ENCODE measurements around the gene TRIM69.
"Not testable (repeated sequence)": the region's sequence is repeated elsewhere in the genome, so short reads cannot be mapped to it uniquely, and the experiment has no call there.

Gene TRIM69, protein sequence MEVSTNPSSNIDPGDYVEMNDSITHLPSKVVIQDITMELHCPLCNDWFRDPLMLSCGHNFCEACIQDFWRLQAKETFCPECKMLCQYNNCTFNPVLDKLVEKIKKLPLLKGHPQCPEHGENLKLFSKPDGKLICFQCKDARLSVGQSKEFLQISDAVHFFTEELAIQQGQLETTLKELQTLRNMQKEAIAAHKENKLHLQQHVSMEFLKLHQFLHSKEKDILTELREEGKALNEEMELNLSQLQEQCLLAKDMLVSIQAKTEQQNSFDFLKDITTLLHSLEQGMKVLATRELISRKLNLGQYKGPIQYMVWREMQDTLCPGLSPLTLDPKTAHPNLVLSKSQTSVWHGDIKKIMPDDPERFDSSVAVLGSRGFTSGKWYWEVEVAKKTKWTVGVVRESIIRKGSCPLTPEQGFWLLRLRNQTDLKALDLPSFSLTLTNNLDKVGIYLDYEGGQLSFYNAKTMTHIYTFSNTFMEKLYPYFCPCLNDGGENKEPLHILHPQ

GRCh38 chr15:44736181-44736765 lies at the start of gene TRIM69:
Gene TRIM69 (plus strand): TSS chr15:44736528. CDS start chr15:44736705, 177 bp downstream.
- no peak for DNase-seq

DNA sequence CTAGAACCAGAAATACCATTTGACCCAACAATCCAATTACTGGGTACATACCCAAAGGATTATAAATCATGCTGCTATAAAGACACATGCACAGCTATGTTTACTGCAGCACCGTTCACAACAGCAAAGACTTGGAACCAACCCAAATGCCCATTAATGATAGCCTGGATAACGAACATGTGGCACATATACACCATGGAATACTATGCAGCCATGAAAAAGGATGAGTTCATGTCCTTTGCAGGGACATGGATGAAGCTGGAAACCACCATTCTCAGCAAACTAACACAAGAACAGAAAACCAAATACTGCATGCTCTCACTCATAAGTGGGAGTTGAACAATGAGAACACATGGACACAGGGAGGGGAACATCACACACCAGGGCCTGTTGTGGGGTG lies 47.0 kb upstream of the TRIM69 start:
- not testable (repeated sequence) for DNase-seq

DNA sequence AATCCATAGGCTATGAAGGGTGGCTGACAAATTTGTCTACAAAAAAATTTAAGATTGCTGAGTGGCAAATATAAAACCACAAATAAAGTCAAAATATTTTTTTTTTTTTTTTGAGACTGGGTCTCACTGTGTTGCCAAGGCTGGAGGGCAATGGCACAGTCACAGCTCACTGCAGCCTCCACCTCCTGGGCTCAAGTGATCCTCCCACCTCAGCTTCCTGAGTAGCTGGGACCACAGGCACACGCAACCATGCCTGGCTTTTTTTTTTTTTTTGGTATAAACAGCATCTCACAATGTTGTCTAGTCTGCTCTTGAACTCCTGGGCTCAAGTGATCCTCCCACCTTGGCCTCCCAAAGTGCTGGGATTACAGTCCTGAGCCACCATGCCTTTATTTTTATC lies 46.1 kb upstream of the TRIM69 start:
- not testable (repeated sequence) for DNase-seq

DNA sequence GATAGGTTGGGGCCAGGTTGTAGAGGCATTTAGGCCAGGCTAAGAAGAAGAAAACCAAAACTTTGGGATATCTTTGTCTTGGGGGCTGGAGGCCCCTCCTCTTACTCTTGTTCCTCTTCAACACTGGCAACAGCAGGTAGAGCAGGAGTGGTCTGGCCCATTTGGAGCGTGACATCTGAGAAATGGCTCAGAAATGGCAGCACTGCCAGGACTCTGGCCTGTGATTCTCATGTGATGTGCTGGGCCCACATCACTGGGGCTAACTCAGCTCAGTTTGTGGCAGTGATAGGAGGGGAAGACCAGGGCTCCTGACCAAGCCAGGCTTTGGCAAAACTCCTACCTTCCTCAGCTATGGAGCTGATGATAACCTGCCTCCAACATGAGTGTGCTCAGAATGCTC lies 43.7 kb upstream of the TRIM69 start:
- DNase-seq = no peak

GRCh38 chr15:44694416-44694815 lies 41.9 kb upstream of the TRIM69 start:
- DNase-seq = no peak

DNA sequence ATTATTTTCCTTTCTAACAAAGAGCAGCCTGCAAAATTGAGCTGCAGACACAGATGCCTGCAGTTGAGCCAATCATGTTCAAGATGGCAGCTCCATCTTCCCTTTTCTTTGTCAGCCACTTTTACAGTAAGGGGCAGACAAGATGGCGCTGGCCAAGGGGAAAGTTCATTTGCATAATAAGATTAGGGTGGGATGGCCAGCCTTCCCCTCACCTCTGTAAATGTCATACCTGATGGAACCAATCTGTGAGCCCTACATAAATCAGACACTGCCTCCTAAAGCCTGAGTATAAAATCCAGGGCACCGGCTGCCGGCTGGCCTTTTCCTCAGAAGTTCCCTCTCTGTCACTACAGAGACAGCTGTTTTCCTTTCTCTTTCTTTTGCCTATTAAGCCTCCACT lies 41.0 kb upstream of the TRIM69 start:
- no peak for DNase-seq

- DNase-seq = no peak
These were observed 39.3 kb upstream of the TRIM69 start for GRCh38 chr15:44697014-44697413.

DNA sequence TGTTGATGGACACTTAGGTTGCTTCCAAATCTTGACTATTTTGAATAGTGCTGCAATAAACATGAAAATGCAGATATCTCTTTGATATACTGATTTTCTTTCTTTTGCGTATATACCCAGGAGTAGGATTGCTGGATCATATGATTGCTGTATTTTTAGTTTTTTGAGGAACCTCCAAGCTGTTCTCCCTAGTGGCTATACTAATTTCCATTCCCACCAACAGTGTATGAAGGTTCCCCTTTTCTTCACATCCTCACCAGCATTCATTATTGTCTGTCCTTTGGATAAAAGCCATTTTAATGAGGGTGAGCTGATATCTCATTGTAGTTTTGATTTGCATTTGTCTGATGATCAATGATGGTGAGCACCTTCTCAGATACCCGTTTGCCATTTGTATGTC lies 37.7 kb upstream of the TRIM69 start:
- no peak for DNase-seq

- not testable (repeated sequence) for DNase-seq
These were observed 35.7 kb upstream of the TRIM69 start for GRCh38 chr15:44700676-44701075.

- no peak for DNase-seq
These were observed 30.3 kb upstream of the TRIM69 start for GRCh38 chr15:44705986-44706385.

DNA sequence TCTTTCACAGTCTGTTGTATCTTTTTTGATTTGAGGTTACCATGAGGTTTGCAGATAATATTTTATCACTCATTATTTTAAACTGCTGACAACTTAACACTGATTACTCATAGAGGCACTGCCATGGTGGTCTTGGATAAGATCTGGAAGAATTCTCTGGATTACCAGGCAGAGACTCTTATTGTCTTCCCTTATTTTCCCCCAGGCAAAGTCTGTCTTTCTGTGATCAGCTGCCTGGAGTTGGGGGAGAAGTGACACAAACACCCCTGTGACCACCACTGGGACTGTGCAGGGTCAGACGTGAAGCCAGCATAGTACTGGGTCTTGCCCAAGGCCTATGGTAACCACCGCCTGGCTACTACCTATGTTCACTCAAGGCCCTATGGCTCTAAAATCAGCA lies 29.9 kb upstream of the TRIM69 start:
- no peak for DNase-seq

DNA sequence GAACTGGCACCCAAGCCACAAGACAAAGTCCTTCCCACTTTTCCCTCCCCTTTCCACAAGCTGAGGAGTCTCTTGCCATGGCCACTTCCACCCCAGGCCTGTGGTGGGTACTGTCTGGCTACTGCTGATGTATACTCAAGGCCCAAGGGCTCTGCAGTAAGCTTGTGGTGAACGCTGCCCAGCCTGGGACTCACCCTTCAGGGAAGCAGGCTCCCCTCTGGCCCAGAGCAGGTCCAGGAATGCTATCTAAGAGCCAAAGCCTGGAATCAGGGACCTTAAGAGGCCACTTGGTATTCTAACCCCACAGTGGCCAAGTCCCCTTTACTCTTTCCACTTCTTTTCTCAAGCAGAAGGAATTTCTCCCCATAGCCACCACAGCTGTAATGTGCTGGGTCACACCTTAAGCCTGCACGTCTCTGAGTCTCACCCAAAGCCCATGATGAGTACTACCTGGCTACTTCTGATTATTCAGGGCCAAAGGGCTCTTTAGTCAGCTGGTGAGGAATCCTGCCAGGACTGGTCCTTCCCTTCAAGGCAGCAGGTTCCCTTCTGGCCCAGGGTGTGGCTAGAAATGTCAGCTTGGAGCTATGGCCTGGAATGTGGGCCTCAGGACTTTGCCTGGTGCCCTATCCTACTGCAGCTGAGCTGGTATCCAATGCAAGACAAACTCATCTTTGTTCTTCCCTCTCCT lies 29.2 kb upstream of the TRIM69 start:
- no peak for DNase-seq

- DNase-seq = peak; percentile 41
These were observed 25.9 kb upstream of the TRIM69 start for GRCh38 chr15:44710236-44711095.

- peak; percentile 96 for DNase-seq
These were observed 25.1 kb upstream of the TRIM69 start, which contains the start of the genes B2M and PATL2 for GRCh38 chr15:44711096-44711742. Gene B2M (plus strand): TSS chr15:44711517. CDS start chr15:44711547, 30 bp downstream. Gene PATL2 (minus strand): TSS chr15:44711323. CDS start chr15:44676490, 34,833 bp downstream.

GRCh38 chr15:44711743-44712345 lies 24.5 kb upstream of the TRIM69 start:
- DNase-seq = peak; percentile 37

- DNase-seq = peak; percentile 77
These were observed 23.9 kb upstream of the TRIM69 start for GRCh38 chr15:44712346-44713005.

DNA sequence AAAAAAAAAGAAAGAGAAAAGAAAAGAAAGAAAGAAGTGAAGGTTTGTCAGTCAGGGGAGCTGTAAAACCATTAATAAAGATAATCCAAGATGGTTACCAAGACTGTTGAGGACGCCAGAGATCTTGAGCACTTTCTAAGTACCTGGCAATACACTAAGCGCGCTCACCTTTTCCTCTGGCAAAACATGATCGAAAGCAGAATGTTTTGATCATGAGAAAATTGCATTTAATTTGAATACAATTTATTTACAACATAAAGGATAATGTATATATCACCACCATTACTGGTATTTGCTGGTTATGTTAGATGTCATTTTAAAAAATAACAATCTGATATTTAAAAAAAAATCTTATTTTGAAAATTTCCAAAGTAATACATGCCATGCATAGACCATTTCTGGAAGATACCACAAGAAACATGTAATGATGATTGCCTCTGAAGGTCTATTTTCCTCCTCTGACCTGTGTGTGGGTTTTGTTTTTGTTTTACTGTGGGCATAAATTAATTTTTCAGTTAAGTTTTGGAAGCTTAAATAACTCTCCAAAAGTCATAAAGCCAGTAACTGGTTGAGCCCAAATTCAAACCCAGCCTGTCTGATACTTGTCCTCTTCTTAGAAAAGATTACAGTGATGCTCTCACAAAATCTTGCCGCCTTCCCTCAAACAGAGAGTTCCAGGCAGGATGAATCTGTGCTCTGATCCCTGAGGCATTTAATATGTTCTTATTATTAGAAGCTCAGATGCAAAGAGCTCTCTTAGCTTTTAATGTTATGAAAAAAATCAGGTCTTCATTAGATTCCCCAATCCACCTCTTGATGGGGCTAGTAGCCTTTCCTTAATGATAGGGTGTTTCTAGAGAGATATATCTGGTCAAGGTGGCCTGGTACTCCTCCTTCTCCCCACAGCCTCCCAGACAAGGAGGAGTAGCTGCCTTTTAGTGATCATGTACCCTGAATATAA lies 23.0 kb upstream of the TRIM69 start:
- DNase-seq = peak; percentile 46

DNA sequence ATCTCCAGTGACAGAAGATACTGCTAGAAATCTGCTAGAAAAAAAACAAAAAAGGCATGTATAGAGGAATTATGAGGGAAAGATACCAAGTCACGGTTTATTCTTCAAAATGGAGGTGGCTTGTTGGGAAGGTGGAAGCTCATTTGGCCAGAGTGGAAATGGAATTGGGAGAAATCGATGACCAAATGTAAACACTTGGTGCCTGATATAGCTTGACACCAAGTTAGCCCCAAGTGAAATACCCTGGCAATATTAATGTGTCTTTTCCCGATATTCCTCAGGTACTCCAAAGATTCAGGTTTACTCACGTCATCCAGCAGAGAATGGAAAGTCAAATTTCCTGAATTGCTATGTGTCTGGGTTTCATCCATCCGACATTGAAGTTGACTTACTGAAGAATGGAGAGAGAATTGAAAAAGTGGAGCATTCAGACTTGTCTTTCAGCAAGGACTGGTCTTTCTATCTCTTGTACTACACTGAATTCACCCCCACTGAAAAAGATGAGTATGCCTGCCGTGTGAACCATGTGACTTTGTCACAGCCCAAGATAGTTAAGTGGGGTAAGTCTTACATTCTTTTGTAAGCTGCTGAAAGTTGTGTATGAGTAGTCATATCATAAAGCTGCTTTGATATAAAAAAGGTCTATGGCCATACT lies 21.1 kb upstream of the TRIM69 start:
- DNase-seq = no peak

DNA sequence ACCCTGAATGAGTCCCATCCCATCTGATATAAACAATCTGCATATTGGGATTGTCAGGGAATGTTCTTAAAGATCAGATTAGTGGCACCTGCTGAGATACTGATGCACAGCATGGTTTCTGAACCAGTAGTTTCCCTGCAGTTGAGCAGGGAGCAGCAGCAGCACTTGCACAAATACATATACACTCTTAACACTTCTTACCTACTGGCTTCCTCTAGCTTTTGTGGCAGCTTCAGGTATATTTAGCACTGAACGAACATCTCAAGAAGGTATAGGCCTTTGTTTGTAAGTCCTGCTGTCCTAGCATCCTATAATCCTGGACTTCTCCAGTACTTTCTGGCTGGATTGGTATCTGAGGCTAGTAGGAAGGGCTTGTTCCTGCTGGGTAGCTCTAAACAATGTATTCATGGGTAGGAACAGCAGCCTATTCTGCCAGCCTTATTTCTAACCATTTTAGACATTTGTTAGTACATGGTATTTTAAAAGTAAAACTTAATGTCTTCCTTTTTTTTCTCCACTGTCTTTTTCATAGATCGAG lies 20.5 kb upstream of the TRIM69 start:
- no peak for DNase-seq
